RCC 7860 (cell line): ENCODE data around the gene GNB1L.

Source experiments
- DNase-seq: peaks from one replicate; pipeline ENCODE4 v3.0.0-alpha.2; 2015; ENCODE audit warnings: low spot score
- FAIRE-seq: peaks from 2 replicates; lab custom pipeline; 2012; peaks lifted over from hg19 to GRCh38; lab: Jason Lieb, UNC

Gene GNB1L

DNA sequence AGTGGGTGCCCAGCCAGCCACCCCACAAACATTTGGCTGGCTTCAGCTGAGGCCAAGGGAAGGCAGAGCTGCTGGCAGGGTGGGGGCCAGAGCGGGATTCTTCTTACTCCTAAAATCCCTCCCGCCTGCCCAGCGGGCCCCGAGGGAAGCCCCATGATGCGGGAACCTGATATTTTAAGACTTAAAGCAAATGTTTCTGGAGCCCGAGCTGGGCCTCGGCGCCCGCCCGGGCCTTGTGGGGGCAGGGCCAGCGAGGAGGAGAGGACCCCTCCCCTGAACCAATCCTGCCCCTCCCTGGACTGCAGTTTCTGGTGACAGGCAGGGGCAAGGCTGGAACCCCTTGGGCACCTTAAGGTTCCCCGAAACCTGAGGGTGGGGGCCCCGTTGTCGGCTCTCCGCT lies 114.1 kb downstream of the GNB1L start:
- no peak for FAIRE-seq
- DNase-seq: no peak

DNA sequence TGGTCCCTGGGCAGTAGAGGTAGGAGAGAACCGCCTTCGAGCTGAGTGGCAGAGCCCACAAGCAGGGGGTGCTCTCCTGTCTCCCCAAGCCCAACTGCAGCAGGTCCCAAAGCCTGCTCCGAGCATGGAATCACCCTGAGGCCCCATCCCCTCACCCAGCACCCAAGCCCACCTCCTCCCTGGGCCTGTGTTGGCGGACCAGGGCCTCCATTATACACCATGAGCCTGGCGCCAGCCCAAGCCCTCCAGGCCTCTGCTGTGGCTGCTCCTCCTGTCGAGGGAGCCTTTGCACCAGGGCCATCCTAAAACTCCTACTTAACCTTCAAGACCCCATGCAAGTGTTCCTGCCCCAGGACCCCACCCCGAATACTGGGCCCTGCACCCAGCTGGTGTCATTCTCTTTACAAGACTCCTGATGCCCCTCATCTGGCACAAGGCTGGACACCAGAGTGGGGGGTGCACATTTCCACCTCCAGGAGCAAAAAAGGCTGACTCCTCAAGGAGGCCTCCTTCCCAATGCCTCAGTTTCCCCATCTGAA lies 114.7 kb downstream of the GNB1L start:
- no peak for FAIRE-seq

DNA sequence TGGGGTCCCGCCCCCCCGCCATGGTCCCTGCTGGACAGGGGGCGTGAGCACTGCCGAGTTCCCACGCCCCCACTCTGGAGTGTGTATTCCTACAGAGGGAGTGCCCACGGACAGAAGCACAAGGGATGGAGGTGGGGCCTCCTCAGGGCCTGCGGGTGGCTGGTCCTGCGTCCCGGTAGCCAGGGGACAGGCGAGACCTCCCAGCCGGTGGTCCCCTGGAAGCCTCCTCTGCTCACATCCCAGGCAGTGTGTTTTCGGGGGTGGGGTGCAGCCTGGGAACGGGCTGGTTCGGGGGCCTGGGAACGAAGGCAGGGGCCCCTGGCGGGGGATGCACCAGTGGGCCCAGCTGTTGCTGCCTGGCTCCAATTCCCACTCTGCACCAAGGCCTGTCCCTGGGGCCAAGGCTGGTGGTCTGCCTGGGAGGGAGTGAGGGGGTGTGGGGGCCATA lies 115.2 kb downstream of the GNB1L start:
- DNase-seq (no peak), FAIRE-seq (no peak)

More for the DNA sequence above, 114.7 kb downstream of the GNB1L start:
- no peak for DNase-seq

DNA sequence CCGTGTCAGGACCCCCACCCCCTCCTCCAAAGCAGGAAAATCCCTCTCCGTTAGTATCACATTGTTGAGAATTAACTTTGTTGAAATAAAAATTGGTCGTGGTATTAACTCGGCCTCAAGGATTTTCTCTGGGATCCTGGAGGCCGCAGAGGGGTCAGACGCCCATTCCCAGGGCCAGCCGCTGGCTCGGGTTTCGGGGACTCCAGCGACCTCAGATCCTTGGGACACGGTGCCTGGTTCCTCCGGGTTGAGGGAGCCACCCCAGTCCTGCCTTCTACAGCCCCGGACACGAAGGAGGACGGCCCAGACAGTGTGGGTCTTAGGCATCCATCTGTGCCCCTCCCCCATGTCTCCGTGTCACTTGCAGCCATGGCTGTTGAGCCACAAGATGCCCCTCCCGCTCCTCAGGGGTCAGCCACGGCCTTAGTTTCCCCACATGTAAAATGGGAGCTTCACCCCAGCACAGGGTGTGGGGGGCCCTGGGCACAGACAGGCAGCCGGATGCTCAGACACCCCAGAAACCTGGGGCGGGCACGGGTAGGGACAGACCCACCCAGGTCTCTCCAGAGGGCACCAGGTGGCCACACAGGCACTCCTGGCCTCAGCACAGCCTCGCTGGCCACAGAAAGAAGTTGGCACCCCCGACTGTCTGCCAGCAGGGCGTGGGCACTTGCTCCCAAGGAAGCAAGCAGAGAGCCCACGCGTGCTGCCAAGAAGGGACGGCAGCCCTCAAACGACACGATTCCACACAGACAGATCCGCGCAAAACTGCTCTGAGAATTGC lies 115.8 kb downstream of the GNB1L start:
- DNase-seq: no peak
- no peak for FAIRE-seq

DNA sequence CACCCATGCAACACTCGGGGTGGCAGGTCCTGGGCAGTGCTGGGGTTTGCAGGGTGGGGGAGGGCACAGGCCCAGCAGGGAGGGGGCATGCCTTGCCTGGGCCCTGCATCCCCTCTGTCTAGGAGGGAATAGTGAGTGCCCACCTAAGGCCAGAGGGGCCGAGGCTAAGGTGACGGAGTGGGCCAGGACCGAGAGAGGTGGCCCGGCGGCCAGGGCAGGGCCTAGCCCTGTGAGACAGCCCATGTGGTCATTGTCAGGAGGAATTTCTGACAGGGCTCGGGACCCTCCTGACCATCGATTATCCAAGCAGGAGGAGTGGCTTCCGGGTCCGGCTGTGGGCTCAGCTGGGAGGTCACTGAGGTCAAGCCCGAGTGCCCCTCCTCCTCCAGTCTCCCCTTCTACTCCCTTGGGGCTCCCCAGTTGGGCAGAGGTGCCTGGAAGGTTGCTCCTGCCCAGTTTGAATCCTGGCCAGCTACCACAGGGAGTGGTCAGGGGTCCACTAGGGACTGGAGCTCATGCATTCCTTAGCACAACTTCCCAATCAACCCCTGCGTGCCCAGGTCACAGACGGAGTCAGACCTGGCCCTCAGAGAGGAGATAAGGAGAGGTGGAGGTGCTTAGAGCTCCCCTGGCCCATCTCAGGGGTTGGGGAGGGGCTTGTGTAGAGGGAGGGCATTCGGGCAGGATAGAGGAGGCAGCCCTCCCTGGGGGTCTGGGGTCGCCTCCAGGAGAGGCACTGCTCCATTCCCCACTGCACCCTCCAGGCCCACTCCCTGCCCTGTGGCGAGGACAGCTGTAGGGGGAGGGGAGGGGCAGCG lies 116.6 kb downstream of the GNB1L start:
- no peak for FAIRE-seq
- DNase-seq: no peak

DNA sequence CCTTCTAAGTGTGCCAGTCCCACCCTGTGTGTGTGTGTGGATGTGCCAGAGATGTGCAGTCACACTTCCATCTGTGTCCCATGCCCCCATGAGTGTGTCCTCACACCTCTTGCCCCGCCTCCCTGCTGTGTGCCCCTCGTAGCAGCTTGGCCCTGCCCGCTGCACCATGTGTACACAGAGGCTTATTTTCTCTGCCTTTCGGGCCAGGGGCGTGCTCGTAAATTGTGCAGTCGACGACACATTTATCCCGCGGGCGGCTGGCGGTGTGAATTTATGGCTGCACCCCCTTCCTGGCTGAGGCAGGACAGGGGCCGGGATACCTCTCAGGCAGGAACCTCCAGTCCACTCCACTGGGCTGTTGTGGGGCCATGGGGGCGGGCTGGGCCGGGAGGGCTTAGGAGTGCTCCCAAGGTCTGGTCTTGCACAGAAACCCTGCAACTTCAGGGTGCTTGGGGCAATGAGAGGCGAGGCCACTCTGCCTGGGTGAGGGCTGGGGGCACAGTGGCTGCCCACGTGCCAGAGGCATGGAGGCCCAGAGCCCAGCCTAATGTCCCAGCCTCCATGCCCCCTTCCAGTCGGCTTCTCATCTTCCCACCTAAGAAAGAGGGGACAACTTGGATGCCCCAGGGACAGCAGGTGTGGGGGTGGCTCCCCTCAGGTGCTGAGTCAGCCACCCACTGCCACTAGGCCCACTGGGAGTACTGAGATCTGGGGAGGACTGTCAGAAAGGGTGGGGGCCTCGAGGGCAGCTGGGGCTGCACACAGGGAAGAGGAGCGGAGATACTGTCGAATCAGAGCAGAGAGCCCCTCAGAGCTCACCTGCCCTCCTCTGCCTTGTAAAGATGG lies 118.8 kb downstream of the GNB1L start:
- FAIRE-seq: no peak
- no peak for DNase-seq

DNA sequence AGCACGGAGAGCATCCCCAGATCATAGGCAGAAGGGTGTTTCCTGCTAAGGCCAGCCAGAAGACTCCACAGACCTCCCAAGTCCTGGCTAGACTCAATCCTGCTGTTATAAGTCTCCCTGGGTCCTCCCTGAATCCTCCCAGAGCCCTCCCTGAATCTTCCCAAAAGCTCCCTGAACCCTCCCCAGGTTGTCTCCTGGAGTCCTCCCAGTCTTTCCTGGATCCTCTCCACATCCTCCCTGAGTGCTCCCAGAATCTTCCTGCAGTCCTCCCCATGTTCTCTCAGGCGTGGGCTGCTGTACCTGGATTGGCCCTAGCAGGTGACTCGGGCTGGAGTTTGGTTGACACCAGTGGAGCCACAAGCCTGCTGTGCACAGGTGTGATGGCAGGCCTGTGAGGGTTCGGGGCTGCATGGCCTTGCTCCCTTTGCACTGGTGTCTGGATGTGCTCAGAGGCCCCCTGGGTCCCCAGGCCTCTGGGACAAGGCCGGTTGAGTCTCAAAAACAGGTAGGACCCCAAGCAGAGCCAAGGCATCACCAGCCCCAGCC lies 119.8 kb downstream of the GNB1L start:
- FAIRE-seq: no peak
- no peak for DNase-seq

DNA sequence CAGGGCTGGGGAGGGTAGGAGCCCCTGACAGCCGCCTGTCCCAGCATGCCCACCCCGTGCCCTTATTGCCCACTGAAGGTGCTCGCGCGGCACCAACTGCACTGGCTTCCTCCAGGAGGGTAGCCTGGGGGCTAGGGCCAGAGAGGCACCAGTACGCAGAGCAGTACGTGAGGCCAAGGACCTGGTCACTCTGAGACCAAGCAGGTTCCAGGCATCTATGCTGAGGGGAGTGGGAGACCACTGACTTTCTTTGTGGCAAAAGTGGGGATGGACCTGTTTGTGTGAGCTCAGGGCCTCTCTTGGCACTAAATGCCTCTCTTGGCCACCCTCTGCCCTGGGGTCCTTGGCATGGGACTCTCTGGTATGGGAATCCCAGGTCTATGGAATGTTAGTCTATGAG lies 120.5 kb downstream of the GNB1L start:
- FAIRE-seq (no peak), DNase-seq (no peak)

DNA sequence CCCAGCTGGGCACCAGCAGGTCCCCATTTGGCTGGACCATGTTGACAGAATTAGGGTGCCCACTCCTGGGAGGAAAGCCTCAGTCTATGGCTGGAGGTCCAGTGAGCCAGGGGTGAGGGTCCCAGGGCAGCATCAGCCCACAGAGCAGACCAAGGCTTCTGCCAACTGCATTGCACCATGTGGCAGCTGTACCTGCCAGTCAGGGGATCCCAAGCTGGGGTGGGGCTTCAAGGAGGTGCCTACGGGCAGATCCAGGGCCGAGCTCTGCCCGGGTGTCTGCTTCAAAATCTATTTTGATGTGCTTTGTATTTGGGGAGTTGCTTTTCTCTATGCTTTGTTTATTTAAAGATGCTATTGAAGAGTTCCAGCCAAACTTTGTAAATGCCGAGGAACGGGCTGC lies 120.9 kb downstream of the GNB1L start:
- DNase-seq (no peak), FAIRE-seq (no peak)
